ENCODE measurements around the gene SYDE2. TPM values are rescaled to one million over a fixed set of nuclear protein-coding genes. Genes with fewer than 3 reads are reported as not detected.
"Not testable (repeated sequence)": the region's sequence is repeated elsewhere in the genome, so short reads cannot be mapped to it uniquely, and the experiment has no call there.

Gene SYDE2
- total RNA-seq, 4 donors from 2014 or later: 30.4 to 115 (median 85.2) TPM

DNA sequence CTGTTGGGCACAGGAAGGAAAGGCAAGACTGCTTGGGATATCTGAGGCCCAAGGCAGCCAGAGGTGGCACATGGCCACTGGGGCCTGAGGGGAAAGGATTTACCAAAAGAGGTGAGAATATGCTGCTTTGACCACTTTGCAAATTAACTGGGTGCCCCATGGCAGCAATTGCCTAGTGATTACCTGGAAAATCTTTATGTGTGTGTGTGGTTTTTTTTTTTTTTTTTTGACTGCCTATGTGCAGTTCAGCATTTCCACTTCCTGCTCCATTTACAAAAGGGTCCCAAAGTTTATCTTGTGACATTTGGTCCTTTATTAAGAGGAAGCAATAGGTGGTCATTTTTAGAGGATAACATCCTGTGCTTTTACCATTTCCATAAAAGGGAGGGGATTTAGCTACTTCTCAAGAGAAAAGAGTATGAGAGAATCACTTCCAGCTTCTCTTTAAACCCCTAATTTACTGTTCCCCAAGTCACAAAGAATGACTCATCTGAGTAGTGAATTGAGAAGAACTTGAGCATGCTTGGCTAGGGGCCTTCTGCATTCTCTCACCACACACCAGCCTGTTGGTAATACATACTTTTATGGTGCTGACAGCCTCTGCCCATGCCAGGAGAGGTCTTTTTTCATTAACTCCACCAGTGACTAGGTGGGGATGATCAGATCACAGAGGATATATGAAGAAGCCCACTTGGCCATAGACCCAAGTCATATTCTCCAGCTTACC is 52.1 kb downstream of the SYDE2 start:
- Histone ChIP-seq H3K36me3 (no peaks in the 10 kb centered on the region), H3K4me3 (no peak overlapping the region), H3K4me1 (peaks cover 0 to 13% (median 0%) of the 10 kb centered on the region in 3 donors), H3K27ac (no peak overlapping the region), H3K9me3 (no peaks in the 10 kb centered on the region), H3K27me3 (no peaks in the 10 kb centered on the region)
- ATAC-seq: no peak
- TF ChIP-seq POLR2A (IDR thresholded peaks at IDR 0.05) (no peak), CTCF (IDR thresholded peaks at IDR 0.05) (no peak), EP300 (IDR thresholded peaks at IDR 0.05) (no peak), POLR2AphosphoS5 (IDR thresholded peaks at IDR 0.05) (no peak)

DNA sequence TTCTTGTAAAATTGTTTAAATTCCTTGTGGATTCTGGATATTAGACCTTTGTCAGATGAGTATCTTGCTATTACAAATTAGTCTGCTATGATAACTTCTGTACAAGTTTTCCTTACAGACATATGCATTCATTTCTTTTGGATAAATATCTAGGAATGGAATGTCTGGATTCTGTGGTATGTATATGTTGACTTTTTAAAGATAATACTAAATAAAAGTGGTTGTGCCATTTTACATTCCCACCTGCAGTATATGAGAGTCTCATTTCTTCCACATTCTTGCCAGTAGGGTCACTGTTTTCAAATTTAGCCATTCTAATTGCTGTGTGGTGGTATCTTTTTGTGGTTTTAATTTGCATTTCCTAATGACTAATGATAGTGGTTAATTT is 53.9 kb downstream of the SYDE2 start:
- peaks cover 0 to 13% (median 0%) of the 10 kb centered on the region in 3 donors for H3K4me1 ChIP-seq
- ATAC-seq: no peak
- no peak for TF ChIP-seq CTCF (IDR thresholded peaks at IDR 0.05)
- no peak for TF ChIP-seq POLR2A (IDR thresholded peaks at IDR 0.05)
- TF ChIP-seq POLR2AphosphoS5 (IDR thresholded peaks at IDR 0.05): no peak
- TF ChIP-seq EP300 (IDR thresholded peaks at IDR 0.05): no peak

DNA sequence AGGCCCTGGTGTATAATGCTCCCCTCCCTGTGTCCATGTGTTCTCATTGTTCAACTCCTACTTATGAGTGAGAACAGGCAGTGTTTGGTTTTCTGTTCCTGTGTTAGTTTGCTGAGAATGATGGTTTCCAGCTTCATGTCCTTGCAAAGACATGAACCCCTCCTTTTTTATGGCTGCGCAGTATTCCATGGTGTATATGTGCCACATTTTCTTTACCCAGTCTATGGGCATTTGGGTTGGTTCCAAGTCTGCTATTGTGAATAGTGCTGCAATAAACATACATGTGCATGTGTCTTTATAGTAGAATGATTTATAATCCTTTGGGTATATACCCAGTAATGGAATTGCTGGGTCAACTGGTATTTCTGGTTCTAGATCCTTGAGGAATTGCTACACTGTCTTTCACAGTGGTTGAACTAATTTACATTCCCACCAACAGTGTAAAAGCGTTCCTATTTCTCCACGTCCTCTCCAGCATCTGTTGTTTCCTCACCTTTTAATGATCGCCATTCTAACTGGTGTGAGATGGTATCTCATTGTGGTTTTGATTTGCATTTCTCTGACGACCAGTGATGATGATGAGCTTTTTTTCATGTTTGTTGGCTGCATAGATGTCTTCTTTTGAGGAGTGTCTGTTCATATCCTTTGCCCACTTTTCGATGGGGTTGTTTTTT is 54.4 kb downstream of the SYDE2 start:
- not testable (repeated sequence) for H3K27ac ChIP-seq, H3K4me3 ChIP-seq, H3K36me3 ChIP-seq, ATAC-seq, H3K27me3 ChIP-seq, H3K9me3 ChIP-seq
- WGBS, 2 donors (ENCODE audit: low coverage in 1 of 2): 92 to 93% methylated on average over 6 of the region's 6 CpGs
- peaks cover 0 to 13% (median 0%) of the 10 kb centered on the region in 3 donors for H3K4me1 ChIP-seq

More for the DNA sequence above, 53.9 kb downstream of the SYDE2 start:
- no peak overlapping the region for H3K27ac ChIP-seq
- H3K4me3 ChIP-seq: no peak overlapping the region
- H3K27me3 ChIP-seq: no peaks in the 10 kb centered on the region
- no peaks in the 10 kb centered on the region for H3K36me3 ChIP-seq
- H3K9me3 ChIP-seq: no peaks in the 10 kb centered on the region

GRCh38 chr1:85144351-85144750 is 56.5 kb downstream of the SYDE2 start:
- ATAC-seq: no peak
- Histone ChIP-seq H3K9me3 (no peaks in the 10 kb centered on the region), H3K4me3 (no peak overlapping the region), H3K4me1 (peaks cover 0 to 6% (median 0%) of the 10 kb centered on the region in 3 donors), H3K27me3 (no peaks in the 10 kb centered on the region), H3K27ac (no peak overlapping the region), H3K36me3 (no peaks in the 10 kb centered on the region)
- TF ChIP-seq CTCF (IDR thresholded peaks at IDR 0.05) (no peak), POLR2AphosphoS5 (IDR thresholded peaks at IDR 0.05) (no peak), EP300 (IDR thresholded peaks at IDR 0.05) (no peak), POLR2A (IDR thresholded peaks at IDR 0.05) (no peak)
- 67% methylated on average over 1 of the region's 1 CpG; no CpG with 5 or more reads in 1 of the 2 donors for WGBS, 2 donors (ENCODE audit: low coverage in 1 of 2)

GRCh38 chr1:85142753-85143152 is 58.1 kb downstream of the SYDE2 start:
- H3K9me3 ChIP-seq: no peaks in the 10 kb centered on the region
- H3K27ac ChIP-seq: no peak overlapping the region
- no peak overlapping the region for H3K4me3 ChIP-seq
- TF ChIP-seq POLR2A (IDR thresholded peaks at IDR 0.05): no peak
- TF ChIP-seq POLR2AphosphoS5 (IDR thresholded peaks at IDR 0.05): no peak
- TF ChIP-seq EP300 (IDR thresholded peaks at IDR 0.05): no peak
- TF ChIP-seq CTCF (IDR thresholded peaks at IDR 0.05): no peak
- WGBS, 2 donors (ENCODE audit: low coverage in 1 of 2): 67 to 94% methylated on average over 1 to 2 of the region's 5 CpGs
- H3K36me3 ChIP-seq: no peaks in the 10 kb centered on the region
- no peak for ATAC-seq
- no peaks in the 10 kb centered on the region for H3K27me3 ChIP-seq
- H3K4me1 ChIP-seq: peaks cover 0 to 6% (median 0%) of the 10 kb centered on the region in 3 donors

GRCh38 chr1:85138439-85138838 is 62.4 kb downstream of the SYDE2 start:
- H3K36me3 ChIP-seq, H3K27me3 ChIP-seq, H3K27ac ChIP-seq, ATAC-seq, H3K4me3 ChIP-seq, H3K9me3 ChIP-seq: not testable (repeated sequence)
- WGBS, 2 donors (ENCODE audit: low coverage in 1 of 2): 73 to 80% methylated on average over 2 of the region's 5 CpGs
- peaks cover 0 to 19% (median 0%) of the 10 kb centered on the region in 3 donors for H3K4me1 ChIP-seq
